HG03469 (cell line): ENCODE measurements around the gene OBP2A.
"Not testable (repeated sequence)": the region's sequence is repeated elsewhere in the genome, so short reads cannot be mapped to it uniquely, and the experiment has no call there.

Experiments
- ATAC-seq: cut with Tn5 transposase; IDR thresholded peaks from one replicate; pipeline ENCODE4 v1.9.1; 2021; ENCODE audit warnings: mild to moderate bottlenecking, moderate library complexity, moderate number of reproducible peaks; ENCODE audit not compliant: unreplicated experiment

The OBP2A gene

GRCh38 chr9:135526089-135526729, 19.7 kb upstream of the OBP2A start:
- ATAC-seq = no peak

DNA sequence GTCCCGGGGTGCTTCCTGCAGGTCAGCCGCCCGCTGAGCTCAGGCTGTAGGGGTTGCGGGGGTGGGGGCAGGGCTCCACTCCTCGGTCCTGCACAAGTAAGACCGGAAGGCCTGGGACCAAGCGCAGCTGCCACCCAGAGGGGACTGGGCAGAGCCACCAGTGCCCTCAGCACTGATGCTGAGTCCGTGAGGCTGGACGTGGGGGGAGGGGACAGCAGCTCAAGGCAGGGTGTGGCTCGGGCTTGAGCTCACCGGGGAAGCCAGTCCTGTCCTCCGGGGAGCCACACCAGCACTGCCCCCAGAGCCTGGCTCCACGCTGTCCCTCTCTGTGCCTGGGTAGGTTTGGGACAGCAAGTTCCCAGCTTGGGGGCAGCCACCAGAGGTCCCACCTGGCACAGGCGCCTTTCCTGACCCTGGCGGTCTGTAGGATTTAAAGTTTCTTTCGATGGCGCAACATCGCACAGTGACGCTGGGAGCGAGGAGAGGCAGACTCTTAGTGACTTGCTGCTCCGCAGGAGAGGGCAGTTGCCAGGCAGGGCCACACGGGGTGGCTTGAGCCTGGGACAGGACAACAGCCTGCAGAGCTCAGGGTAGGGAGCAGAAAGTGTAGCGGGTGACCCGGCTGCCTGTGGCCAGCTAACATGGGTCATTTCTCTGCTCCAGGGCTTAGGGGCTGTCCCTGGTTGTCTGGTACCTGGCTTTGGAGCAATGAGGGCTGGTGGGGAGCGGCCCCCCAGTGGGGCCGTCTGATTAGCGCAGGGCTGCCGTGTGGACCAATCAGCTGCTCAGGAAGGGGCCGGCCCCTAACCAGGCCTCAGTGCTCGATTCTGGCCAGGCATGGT, 19.0 kb upstream of the OBP2A start:
- no peak for ATAC-seq

- ATAC-seq = not testable (repeated sequence)
These were observed 17.0 kb upstream of the OBP2A start for GRCh38 chr9:135528842-135529435.

DNA sequence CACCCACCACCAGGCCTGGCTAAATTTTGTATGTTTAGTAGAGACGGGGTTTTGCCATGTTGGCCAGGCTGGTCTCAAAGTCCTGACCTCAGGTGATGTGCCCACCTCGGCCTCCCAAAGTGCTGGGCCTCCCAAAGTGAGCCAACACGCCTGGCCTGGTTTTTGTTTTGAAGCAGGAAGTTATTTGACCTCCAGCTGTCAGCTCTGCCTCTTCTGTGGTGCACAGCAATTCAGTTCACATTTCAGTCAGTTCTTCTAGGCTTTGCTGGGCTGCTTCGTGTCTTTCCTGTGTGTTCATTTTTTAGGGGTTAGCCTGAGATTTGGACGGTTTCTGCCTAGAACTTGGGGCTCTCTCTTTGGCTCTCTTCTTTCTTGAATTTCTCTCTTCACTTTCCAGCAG, 15.8 kb upstream of the OBP2A start:
- no peak for ATAC-seq

DNA sequence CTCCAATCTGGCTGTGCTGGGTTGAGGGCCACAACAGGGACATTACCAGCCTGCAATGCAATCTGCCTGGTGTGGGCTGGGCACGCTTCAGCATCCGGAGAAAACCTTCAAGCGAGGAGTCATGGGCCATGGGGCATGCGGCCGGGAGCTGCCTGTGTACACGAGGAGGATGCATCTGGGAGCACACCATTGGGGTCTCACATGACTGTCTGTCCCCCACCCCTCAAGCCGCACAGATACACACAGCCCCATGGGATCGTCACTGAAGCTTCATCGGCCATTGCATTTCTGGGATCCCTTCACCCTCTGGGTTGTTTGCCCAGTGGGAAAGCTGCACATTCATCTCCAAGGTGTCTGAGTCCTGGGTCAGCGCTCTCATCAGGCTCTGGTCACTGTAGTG, 14.8 kb upstream of the OBP2A start:
- ATAC-seq = no peak

DNA sequence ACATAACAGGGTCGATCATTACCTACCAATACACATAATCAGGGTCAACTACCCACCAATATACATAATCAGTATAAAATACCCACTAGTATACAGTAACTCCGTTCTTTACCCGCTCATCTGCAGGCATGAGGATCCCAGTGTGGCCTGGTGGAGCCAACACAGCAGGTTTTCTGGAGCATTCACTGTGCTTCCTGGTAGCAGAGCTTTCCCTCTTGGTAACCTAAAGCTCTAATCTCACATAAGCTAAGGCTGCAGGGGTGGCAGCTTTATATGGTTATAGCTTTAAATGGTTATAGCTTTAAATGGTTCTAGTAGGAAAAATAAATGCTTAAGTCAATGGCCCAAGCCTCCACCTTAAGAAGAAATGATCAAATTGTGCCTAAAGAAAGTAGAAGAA, 12.8 kb upstream of the OBP2A start:
- ATAC-seq = no peak

DNA sequence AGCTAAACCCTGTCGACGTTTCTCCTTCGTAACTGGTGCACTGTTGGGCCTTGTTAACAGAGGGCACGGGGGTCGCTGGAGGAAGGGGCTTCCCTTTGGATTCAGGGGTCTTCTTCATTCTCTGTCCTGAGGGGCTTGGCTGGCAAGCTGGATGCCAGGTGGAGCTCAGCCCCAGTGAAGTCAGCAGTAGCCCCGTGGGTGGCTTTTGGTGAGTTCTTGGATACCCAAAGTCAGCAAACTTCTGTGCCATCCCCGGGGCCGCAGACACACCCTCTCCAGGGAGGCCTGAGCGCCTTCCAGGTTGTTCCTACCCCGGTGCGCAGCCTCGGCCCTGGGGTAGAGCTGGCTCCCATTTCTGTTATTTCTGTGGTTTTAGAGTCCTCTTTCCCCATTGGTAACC, 12.3 kb upstream of the OBP2A start:
- no peak for ATAC-seq

- not testable (repeated sequence) for ATAC-seq
These were observed 11.7 kb upstream of the OBP2A start for GRCh38 chr9:135534192-135534711.

GRCh38 chr9:135534826-135535225, 11.1 kb upstream of the OBP2A start:
- ATAC-seq = not testable (repeated sequence)

DNA sequence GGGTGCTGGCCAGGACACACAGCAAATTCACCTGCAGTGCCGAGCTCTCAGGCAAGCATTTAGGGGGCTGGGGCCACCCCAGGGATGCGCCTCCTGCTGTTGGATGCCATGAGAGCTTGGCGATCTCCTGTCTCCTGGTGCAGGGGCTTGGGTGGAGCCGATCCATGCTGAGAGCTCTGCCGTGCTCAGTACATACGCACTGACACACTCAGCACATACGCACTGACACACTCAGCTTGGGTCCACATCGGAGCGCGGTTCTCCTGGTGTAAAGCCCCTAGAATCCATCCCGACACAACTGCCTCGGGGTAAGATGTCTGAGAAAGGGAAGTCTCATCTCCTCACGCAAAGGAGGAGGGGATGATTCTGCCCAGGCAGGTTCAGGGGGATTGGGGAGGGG, 10.3 kb upstream of the OBP2A start:
- ATAC-seq = not testable (repeated sequence)

DNA sequence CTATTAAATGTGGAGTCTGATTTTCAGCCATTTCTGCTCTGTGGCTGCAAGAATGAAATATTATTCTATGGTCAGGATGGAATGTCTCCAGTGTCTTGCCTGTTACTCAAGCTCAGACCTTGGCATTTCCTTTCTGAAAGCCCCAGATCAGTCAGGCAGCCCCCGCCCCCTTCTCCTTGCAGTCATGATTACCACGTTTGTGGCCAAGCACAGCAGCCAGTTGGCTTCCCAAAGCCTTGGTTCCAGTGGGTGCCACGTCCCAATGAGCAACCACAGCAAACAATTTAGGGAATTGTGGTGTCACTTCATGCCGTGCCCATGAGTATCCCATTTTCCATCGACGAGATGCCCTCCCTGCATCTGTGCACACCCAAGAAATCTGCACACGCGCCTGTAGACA, 9.7 kb upstream of the OBP2A start:
- no peak for ATAC-seq

DNA sequence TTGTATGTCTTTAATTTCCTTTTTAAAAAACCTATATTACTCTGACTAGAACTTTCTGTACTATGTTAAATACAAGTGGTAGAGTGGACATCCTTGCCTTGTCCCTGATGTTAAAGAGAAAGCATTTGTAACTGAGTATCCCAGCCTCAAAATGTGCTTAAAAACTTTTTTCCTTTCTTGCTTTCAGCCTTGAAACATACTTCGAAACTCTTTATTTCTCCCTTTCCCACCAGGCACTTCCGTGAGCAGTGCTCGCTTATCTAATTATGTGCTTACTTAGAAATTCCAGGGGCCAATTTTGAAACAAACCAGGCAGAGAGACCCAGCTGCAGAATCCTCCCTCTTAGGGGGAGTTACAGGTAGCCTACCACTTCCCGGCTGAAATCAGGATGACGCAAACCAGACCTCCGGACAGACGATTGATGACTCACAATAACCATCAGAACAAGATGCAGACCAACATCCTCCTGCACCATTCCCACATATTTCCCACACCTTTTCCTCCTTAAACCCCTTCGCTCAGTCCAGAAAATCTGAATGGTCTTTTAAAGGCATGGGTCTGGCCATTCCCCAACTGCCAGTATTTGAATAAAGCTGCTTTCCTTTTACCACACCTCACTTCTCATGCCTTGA, 2.5 kb upstream of the OBP2A start:
- not testable (repeated sequence) for ATAC-seq

- no peak for ATAC-seq
These were observed 818 bp upstream of the OBP2A start for GRCh38 chr9:135544981-135545635.

DNA sequence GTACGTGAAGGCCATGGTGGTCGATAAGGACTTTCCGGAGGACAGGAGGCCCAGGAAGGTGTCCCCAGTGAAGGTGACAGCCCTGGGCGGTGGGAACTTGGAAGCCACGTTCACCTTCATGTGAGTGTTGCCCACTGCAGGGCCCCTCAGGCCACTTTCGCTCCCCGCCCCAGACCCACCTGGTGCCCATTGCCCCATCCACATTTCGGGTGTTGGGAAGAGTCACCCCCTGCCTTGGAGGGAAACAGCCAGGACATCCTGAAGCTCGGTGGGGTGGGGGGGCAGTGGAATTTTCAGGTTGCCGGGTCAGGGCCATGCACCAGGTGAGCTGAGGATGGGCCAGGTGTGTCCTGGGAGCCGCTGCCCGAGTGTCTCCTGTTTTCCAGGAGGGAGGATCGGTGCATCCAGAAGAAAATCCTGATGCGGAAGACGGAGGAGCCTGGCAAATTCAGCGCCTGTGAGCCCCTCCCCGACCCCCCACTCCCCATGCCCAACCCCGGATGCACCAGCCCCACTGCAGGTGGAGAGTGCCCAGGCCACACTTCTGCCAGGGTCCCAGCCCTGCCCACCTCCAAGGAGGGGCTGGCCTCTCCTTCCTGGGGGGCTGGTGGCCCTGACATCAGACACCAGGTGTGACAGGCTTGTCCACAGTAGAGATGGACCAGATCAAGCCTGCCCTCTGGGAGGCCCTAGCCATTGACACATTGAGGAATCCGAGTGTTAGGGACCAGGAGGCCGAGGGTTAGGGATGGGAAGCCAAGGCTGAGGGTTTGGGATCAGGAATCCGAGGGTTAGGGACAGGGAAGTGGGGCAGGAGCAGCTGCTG, 1.1 kb downstream of the OBP2A start:
- not testable (repeated sequence) for ATAC-seq

DNA sequence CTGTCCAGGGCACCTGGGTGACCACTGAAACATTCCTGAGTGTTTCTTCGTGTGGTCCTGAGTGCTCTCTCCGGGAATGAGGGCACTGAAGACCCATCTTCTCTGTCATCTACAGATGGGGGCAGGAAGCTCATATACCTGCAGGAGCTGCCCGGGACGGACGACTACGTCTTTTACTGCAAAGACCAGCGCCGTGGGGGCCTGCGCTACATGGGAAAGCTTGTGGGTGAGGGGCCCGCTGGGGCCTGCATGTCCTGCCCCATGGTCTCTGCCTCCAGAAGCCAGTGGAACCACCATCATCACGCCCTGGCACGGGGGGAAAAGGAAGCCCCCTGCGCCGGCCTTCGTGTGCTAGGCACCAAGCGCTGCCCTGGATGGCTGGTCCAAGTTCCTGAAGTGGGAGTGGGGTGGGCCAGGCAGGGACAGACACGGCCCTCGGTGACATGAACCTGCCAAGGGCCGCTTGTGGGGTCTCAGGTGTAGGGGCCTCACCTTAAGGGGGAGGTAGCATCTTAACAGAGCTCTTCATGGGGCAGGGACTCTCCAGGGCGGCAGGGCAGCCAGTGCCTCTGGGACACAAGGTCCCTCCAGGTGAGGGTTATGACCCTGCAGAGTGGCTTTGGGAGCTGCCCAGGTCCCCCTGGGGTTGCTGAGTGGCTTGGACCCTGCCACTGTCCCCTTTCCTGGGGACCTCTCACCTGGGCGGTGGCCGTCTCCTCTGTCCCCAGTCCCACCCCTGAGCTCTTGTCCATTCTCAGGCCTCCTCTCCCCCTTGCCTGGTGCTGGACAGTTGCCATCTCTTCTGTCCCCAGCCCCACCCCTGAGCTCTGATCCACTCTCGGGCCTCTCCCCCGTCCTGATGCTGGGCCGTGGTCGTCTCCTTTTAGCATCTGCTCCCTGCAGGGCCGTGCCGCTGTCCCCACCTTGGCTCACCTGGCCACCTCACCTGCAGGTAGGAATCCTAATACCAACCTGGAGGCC, 2.1 kb downstream of the OBP2A start:
- no peak for ATAC-seq

- not testable (repeated sequence) for ATAC-seq
These were observed 3.8 kb downstream of the OBP2A start for GRCh38 chr9:135549478-135550343.

DNA sequence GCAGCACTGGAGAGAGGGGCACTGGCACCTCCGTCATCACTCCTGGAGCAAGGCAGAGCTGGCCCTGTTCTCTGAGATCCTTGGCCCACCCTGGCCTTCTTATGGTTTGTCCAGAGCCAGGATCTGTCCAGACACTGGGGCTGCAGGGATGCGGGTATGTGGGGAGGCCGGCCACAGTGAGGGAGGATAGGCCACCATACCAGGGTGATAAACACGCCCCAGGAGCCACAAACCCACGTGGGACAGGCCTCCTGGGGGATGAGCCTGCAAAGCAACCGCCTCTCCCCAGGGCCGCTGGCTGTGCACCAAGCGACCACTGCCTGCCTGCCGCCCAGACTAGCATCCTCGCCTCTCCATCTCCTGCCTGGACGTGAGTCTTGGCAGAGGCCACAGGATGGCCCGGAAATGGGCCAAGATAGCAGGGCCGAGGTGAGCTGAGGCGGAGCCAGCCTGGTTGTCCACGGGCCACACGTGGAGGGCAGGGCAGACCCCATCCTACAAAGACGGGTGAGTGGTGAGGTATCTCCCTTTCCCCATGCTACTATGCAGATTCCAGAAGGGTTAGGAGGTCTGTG, 4.5 kb downstream of the OBP2A start:
- no peak for ATAC-seq
